PC-3 (cell line): ENCODE results near the gene RIPOR2. TPM values are rescaled to one million over a fixed set of nuclear protein-coding genes. Genes with fewer than 3 reads are reported as not detected.
"Not testable (repeated sequence)": the region's sequence is repeated elsewhere in the genome, so short reads cannot be mapped to it uniquely, and the experiment has no call there.

Experiments
- ATAC-seq: fragments of 200-7000 bp; cut with Tn5 transposase; 2 replicates; pipeline ENCODE4 v1.9.1; 2020; ENCODE audit warnings: mild to moderate bottlenecking, moderate library complexity
- BruUV-seq: library from RNA; stranded (reverse); fragments of 400-500 nt; replicated peaks from 2 replicates; lab custom pipeline; 2021; lab: Mats Ljungman, UMichigan
- CTCF ChIA-PET: fragments of 300-600 bp; sonication (Branson Sonifier 250); formaldehyde crosslinking; loops from one replicate; lab custom pipeline; 2022; ENCODE audit warnings: antibody characterized with exemption; lab: Charles Lee
- POLR2A ChIA-PET: fragments of 300-600 bp; sonication (Branson Sonifier 250); formaldehyde crosslinking; loops from one replicate; lab custom pipeline; 2022; ENCODE audit warnings: antibody characterized with exemption; ENCODE audit not compliant: unreplicated experiment; lab: Charles Lee
- DNase-seq: peaks from one replicate; pipeline ENCODE4 v3.0.0-alpha.2; 2015
- H2AFZ ChIP-seq: fragments of 300-600 bp; sonication (generic); 2 replicates; pipeline ENCODE4 v1.6.0; 2016; ENCODE audit warnings: antibody characterized with exemption, low read length
- H3F3A ChIP-seq: fragments of 300-600 bp; sonication (generic); one replicate; pipeline ENCODE4 v1.6.0; 2017; ENCODE audit warnings: antibody characterized with exemption, low read length, control low read depth, mild to moderate bottlenecking; ENCODE audit not compliant: unreplicated experiment
- H3K27ac ChIP-seq: fragments of 300-600 bp; sonication (generic); 2 replicates; pipeline ENCODE4 v1.5.1; 2016; ENCODE audit warnings: mild to moderate bottlenecking, low read length
- H3K27me3 ChIP-seq: fragments of 300-600 bp; sonication (generic); 2 replicates; pipeline ENCODE4 v1.6.1; 2016; ENCODE audit warnings: low read length, mixed read lengths
- H3K36me3 ChIP-seq: fragments of 300-600 bp; sonication (generic); 2 replicates; pipeline ENCODE4 v1.6.1; 2016; ENCODE audit warnings: low read depth, mixed run types, low read length, mixed read lengths
- H3K4me1 ChIP-seq: fragments of 300-600 bp; sonication (generic); 2 replicates; pipeline ENCODE4 v1.5.1; 2016; ENCODE audit warnings: low read length; ENCODE audit not compliant: insufficient read depth
- H3K4me2 ChIP-seq: fragments of 300-600 bp; sonication (generic); 2 replicates; pipeline ENCODE4 v1.6.0; 2016; ENCODE audit warnings: low read length
- H3K4me3 ChIP-seq: fragments of 300-600 bp; sonication (generic); 2 replicates; pipeline ENCODE4 v1.5.1; 2016; ENCODE audit warnings: mild to moderate bottlenecking, low read length, mixed read lengths
- H3K79me2 ChIP-seq: fragments of 300-600 bp; sonication (generic); 2 replicates; pipeline ENCODE4 v1.6.1; 2017; ENCODE audit warnings: low read length, mixed read lengths
- H3K9ac ChIP-seq: fragments of 300-600 bp; sonication (generic); 2 replicates; pipeline ENCODE4 v1.6.0; 2016; ENCODE audit warnings: mild to moderate bottlenecking, low read length
- H3K9me2 ChIP-seq: fragments of 300-600 bp; sonication (generic); replicated peaks from 2 replicates; pipeline ENCODE4 v1.6.1; 2016; ENCODE audit warnings: mixed run types, low read length, mixed read lengths
- H3K9me3 ChIP-seq: fragments of 300-600 bp; sonication (generic); 2 replicates; pipeline ENCODE4 v1.6.1; 2016; ENCODE audit warnings: low read length, mixed read lengths
- H4K20me1 ChIP-seq: fragments of 300-600 bp; sonication (generic); 2 replicates; pipeline ENCODE4 v1.6.1; 2016; ENCODE audit warnings: low read length, mixed read lengths
- EZH2 ChIP-seq: fragments of 300-600 bp; sonication (generic); IDR thresholded peaks from one replicate; pipeline ENCODE4 v1.6.1; 2017; ENCODE audit warnings: antibody characterized with exemption, mild to moderate bottlenecking, low read length; ENCODE audit not compliant: unreplicated experiment
- EZH2phosphoT487 ChIP-seq: fragments of 300-600 bp; sonication (generic); IDR thresholded peaks from 2 replicates; pipeline ENCODE4 v1.6.1; 2018; ENCODE audit warnings: mild to moderate bottlenecking, antibody characterized with exemption, low read length, borderline replicate concordance
- intact Hi-C: fragments of 100-400 bp; cut with micrococcal nuclease; formaldehyde crosslinking; loops from 2 replicates; pipeline ENCODE4 v1.9.0; 2023
- total RNA-seq: library from RNA; depleted of rRNA; stranded (reverse); fragments of >200 nt; gene quantifications from 2 replicates; pipeline ENCODE4 v1.2.3, GENCODE V29; 2014
- TF ChIP-seq, protein P1 (sequence below): fragments of 300-600 bp; sonication (generic); conservative IDR thresholded peaks from 2 replicates; pipeline ENCODE4 v1.5.1; 2017; ENCODE audit warnings: antibody characterized with exemption, low read depth, mild to moderate bottlenecking, low read length

Gene RIPOR2
- total RNA-seq, 1 experiment from 2014 or later = 0.44 TPM

DNA sequence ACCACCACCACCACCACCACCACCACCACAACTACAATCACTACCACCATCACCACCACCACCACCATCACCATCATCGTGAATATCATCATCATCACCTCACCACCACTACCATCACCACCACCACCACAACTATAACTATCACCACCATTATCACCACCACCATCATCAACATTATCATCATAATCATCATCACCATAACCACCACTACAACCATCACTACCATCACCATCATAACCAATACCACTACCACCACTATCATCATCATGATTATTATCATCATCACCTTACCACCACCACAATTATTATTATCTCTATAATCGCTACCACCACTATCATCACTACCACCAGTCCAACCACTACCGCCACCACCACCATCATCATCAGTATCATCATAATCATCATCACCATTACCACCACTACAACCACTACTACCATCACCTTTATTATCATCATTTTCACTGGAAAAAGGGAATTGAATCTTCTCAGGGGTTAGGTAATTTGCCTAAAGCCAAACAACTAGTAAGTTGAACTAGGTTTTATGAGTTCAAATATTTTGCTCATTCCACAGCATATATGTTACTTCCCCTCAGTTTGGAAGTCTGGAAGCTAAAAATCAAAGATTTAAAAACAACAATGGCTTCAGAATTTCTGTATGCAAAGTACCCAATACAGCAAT, 8.3 kb downstream of the RIPOR2 start:
- Histone ChIP-seq H3F3A (no peaks in the 10 kb centered on the region), H3K79me2 (no peaks in the 10 kb centered on the region), H3K9ac (no peak overlapping the region), H3K9me3 (no peaks in the 10 kb centered on the region), H3K9me2 (no peaks in the 10 kb centered on the region), H3K27me3 (no peaks in the 10 kb centered on the region), H3K36me3 (no peaks in the 10 kb centered on the region), H3K4me3 (no peak overlapping the region), H3K27ac (no peak overlapping the region), H2AFZ (no peak overlapping the region), H4K20me1 (no peaks in the 10 kb centered on the region), H3K4me2 (no peak overlapping the region), H3K4me1 (peaks cover 41% of the 10 kb centered on the region)
- intact Hi-C loops = loop anchor here (5.0 kb wide), 1 partner anchor 70 kb away; no protein-coding TSS in a partner anchor
- no peak for DNase-seq
- no TSS peak for BruUV-seq
- ATAC-seq = no peak
- TF ChIP-seq EZH2phosphoT487 (no peak), EZH2 (no peak)
- TF ChIP-seq, protein P1, sequence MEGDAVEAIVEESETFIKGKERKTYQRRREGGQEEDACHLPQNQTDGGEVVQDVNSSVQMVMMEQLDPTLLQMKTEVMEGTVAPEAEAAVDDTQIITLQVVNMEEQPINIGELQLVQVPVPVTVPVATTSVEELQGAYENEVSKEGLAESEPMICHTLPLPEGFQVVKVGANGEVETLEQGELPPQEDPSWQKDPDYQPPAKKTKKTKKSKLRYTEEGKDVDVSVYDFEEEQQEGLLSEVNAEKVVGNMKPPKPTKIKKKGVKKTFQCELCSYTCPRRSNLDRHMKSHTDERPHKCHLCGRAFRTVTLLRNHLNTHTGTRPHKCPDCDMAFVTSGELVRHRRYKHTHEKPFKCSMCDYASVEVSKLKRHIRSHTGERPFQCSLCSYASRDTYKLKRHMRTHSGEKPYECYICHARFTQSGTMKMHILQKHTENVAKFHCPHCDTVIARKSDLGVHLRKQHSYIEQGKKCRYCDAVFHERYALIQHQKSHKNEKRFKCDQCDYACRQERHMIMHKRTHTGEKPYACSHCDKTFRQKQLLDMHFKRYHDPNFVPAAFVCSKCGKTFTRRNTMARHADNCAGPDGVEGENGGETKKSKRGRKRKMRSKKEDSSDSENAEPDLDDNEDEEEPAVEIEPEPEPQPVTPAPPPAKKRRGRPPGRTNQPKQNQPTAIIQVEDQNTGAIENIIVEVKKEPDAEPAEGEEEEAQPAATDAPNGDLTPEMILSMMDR = no peak
- POLR2A ChIA-PET = no interaction called here
- CTCF ChIA-PET = no interaction called here

DNA sequence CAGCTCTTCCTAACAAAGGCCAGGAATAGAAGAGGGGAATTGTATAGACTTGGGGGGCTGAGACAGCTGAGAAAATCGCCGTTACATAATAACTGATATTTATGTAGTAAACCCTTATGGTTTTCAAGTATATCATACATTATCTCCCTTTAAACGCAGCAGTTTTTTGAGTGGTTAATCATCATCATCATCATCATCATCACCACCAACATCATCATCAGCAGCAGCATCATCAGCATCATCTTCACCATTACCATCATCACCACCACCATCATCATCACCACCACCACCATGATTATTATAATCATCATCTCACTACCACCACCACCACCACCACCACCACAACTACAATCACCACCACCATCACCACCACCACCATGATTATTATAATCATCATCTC, 9.1 kb downstream of the RIPOR2 start:
- H3K27ac ChIP-seq, H3K4me3 ChIP-seq, H3K36me3 ChIP-seq, POLR2A ChIA-PET, H3K9me3 ChIP-seq, DNase-seq, H2AFZ ChIP-seq, CTCF ChIA-PET, H3K9ac ChIP-seq, H3K79me2 ChIP-seq, H3F3A ChIP-seq, ATAC-seq, H3K27me3 ChIP-seq, H3K9me2 ChIP-seq, BruUV-seq, H4K20me1 ChIP-seq: not testable (repeated sequence)
- intact Hi-C loops = loop anchor here (5.0 kb wide), 1 partner anchor 69 kb away; no protein-coding TSS in a partner anchor
- peak overlapping the region; percentile 47 for H3K4me2 ChIP-seq
- peaks cover 34% of the 10 kb centered on the region for H3K4me1 ChIP-seq

DNA sequence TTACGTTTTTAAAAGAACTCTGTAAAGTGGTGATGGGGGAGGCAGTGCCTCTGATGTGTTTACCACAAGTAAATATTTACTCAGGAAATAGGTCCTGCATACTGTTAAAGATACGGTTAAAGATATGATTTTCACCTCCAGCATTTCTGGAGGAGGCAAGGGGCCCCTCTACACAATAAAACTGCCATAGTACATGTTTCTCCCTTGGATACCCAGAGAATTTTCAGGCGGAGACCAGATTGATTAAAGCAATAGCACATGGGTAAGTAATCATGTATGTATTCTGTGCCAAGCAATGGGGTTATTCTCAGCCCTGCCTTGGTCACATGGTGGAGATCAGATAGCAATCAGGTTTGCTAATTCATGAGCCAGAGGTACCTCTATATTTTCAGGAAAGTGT, 9.6 kb downstream of the RIPOR2 start:
- Histone ChIP-seq H3K9ac (no peak overlapping the region), H2AFZ (no peak overlapping the region), H3K9me3 (no peaks in the 10 kb centered on the region), H3K27ac (0 out of 2 replicates have a peak overlapping the region, but pooled peaks have one; percentile 2), H3K79me2 (no peaks in the 10 kb centered on the region), H3K4me3 (no peak overlapping the region), H3K9me2 (no peaks in the 10 kb centered on the region), H3K4me2 (peak overlapping the region; percentile 47), H3F3A (no peaks in the 10 kb centered on the region), H3K27me3 (no peaks in the 10 kb centered on the region), H3K36me3 (no peaks in the 10 kb centered on the region), H3K4me1 (peaks cover 34% of the 10 kb centered on the region), H4K20me1 (no peaks in the 10 kb centered on the region)
- intact Hi-C loops = loop anchor here (5.0 kb wide), 1 partner anchor 69 kb away; no protein-coding TSS in a partner anchor
- CTCF ChIA-PET = no interaction called here
- BruUV-seq = no TSS peak
- DNase-seq = peak; percentile 49
- TF ChIP-seq EZH2phosphoT487 (no peak), EZH2 (no peak)
- TF ChIP-seq, protein P1 = no peak
- ATAC-seq = peak; percentile 83
- POLR2A ChIA-PET = interaction anchor here (0.7 kb wide), 2 partner anchors 65 to 205 kb away, joined by 7 to 11 read pairs; no protein-coding TSS in a partner anchor
